ENCODE data around the gene KL. TPM values are rescaled to one million over a fixed set of nuclear protein-coding genes. Genes with fewer than 3 reads are reported as not detected.

KL gene
- total RNA-seq, 1 donor from 2014 or later, result 0.24 TPM

DNA sequence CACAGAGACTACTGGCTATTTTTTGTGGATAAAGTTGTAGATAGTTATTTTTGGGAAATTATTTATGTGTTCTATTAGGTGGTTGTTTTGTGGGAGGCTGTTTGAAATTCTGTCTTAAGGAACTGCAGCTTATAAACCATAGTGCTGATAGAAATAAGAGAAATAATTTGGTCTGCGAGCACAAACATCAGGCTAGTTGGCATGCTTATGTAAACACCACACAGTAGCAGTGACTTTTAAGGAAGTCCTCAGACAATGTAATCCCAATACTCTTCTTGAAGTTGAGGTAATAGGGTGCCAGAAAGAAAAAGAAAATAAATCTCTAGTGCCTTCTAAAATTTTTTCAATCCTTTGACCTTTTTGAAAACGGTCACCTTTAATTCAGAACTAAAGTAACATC is 23.9 kb downstream of the KL start:
- no peak for ATAC-seq

- ATAC-seq, result no peak
Observed at GRCh38 chr13:33045851-33046592, 29.8 kb downstream of the KL start.

DNA sequence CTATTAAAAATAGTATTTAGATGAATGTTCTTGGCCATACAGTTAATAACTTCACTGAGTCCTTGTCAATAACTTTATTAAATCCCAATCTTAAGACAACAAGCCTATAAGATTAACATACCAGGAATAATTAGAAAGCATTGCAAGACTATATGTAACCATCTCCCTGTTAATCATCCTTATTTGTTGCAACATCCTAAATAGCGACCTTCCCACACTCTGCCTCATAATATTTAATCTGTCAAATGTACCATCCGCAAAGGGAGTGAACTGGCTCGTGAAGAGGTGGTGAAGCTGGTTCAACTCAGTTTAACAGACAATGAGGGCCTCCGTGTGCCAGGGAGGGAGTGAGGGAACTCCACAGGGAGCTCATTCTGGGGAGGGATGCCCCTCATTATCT is 33.9 kb downstream of the KL start:
- ATAC-seq, result no peak

GRCh38 chr13:33051632-33052031 is 35.4 kb downstream of the KL start:
- ATAC-seq, result no peak

GRCh38 chr13:33052506-33053280 is 36.5 kb downstream of the KL start:
- no peak for ATAC-seq

DNA sequence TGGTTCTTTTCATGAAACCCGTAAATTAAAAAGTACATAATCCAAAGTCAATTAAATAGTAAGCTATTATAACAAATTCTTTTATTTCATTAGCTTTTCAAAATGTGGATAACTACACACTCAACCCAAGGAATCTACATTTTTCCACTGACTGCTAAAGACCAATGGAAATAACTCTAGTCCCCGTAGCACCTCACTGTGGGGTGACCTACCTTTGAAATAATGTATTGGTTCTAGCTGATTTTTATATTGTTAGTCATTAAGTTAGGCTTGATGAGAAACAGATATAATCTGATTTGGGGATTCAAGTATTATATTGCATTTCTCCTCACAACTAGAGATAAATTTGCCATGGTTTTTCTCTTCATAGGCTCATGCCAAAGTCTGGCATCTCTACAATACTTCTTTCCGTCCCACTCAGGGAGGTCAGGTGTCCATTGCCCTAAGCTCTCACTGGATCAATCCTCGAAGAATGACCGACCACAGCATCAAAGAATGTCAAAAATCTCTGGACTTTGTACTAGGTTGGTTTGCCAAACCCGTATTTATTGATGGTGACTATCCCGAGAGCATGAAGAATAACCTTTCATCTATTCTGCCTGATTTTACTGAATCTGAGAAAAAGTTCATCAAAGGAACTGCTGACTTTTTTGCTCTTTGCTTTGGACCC is 37.3 kb downstream of the KL start:
- no peak for ATAC-seq

GRCh38 chr13:33057019-33057780 is 41.0 kb downstream of the KL start:
- ATAC-seq, result no peak

DNA sequence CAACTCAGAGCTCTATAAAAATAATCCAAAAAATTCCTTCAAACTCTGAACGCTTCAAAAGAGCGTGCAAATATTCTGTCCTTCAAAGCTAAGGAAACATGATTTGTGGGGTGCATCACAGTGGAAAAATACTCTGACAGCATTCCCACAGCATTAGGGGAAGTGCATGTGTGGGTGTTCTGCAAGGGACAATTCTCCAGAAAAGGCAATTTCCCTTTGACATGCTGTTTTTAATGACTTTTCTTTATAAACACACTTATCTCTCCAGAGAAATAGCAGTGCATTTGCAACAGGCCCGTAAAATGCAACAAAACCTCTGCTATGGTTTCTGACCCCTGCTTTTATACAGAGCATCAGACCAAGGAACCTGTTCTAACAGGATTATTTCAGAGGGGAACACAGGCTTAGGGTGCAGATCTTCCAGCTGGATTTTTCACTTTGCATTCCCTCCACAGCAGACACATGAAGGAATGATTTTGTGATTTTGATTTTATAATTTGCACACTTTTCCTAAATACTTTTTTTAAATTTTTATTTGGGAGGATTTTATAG is 42.6 kb downstream of the KL start:
- ATAC-seq, result no peak

- no peak for ATAC-seq
Observed at GRCh38 chr13:33060815-33061214, 44.6 kb downstream of the KL start.

GRCh38 chr13:33066329-33066728 is 50.1 kb downstream of the KL start:
- ATAC-seq, result no peak

DNA sequence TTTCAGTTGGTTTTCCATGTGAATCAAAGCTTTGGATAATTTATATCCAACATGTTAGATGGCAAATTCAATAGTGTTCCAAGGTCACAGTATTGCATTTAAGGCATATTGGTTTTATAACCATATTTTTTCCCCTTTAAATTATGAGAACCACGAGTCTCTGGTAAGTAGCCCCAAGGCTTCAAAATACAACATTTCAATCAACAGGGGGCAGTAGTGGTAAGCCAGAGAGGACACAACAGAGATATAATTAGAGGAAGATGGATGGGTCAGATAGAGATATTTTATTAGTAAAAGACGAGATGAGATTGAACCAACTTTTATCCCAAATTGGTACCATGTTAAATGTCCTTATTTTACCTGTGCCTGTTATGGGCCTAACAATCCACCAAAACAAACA is 53.1 kb downstream of the KL start:
- no peak for ATAC-seq

DNA sequence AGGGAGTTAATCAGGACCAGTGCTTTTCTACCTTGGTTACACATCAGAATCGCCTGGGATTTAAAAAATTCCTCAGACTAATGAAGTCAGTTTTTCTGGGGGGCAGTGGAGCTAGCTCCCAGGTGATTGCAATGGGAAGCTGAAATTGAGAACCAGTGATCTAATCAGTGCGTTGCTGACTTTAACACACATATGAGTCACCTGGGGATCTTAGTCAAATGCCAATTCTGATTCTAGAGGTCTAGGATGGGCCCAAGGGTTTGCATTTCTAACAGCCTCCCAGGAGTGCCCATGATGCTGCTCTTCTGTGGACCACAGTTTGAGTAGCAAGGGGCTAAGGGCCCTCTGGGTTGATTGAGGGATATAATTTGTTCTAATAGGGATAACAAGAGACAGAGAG is 54.5 kb downstream of the KL start:
- ATAC-seq, result no peak

GRCh38 chr13:33072282-33072681 is 56.1 kb downstream of the KL start:
- ATAC-seq, result no peak

- no peak for ATAC-seq
Observed at GRCh38 chr13:33072759-33073158, 56.5 kb downstream of the KL start.

- no peak for ATAC-seq
Observed at GRCh38 chr13:33073338-33073737, 57.1 kb downstream of the KL start.

GRCh38 chr13:33076001-33076992 is 60.1 kb downstream of the KL start:
- ATAC-seq, result no peak

- no peak for ATAC-seq
Observed at GRCh38 chr13:33078263-33078662, 62.0 kb downstream of the KL start.

DNA sequence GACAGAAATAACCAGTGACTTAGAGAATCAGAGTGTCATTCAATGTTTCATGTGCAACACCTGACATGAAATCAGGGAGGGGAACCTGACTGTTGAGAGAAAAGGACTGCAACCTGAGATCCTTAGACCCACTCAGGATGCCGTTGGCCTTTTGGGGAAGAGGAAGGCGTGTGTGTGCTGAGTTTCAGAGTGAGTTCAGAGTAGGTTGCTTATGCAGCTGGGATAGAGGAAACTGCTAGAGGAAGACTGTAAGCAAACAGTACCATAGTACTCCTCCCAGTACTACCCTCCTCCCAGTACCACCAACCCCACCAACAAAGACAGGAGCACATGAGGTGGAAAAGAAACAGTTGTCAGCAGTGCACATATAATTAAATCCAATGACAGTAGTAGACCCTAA is 63.7 kb downstream of the KL start:
- no peak for ATAC-seq

DNA sequence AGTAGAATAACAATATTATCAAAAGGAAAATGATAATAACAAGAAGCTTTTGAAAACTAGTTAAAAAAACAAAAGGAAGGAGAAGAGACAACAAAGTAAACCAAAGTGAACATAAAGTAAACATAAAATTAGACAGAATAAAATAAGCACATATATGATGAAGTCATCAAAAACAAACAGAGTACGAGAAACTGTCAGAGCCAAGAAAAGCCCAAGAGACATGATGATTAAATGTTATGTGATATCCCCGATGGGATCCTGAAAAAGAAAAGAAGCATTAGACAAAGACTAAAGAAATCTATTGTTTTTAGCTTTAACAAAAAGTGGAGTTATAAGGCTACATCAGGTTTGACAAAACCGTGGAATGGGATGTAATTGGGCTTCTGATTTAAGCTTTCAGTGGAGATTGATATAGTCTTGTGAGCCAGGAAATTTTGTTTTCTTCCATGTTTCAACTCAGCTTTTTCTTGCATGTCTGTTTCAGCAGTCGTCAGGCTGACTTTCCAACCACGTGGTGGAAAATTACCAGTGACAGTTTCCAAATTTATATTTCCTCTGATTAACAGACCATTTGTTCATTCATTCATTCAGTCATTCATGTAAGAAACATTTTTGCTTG is 64.9 kb downstream of the KL start:
- ATAC-seq, result no peak

- ATAC-seq, result no peak
Observed at GRCh38 chr13:33081666-33082065, 65.4 kb downstream of the KL start.

DNA sequence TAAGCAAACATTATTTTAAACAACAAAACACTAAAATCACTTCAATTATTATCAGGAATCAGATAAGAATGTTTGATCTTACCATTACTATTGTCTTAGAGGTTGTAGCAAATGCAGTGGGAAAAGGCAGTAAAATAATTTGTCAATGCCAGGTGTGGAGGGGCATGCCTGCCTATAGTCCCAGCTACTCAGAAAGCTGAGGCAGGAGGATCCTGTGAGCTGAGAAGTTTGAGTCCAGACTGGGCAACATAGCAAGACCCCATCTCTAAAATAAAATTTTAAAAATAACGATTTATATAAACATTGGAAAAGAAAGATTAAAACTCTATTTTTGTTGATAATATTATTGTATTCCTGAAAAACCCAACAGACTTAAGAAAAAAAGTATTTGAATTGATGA is 66.8 kb downstream of the KL start:
- ATAC-seq, result no peak

Measured in esophagus mucosa (tissue), 1 donor.